K562 (cell line): Measurements from ENCODE around the gene LPAR2. TPM values are rescaled to one million over a fixed set of nuclear protein-coding genes. Genes with fewer than 3 reads are reported as not detected.
A peak's percentile ranks its signal among the peaks of the same experiment; 100 is the strongest.

Experiments used
- ATAC-seq: fragments of 200-7000 bp; cut with Tn5 transposase; 3 replicates; pipeline ENCODE4 v1.9.1; 2020; ENCODE audit warnings: moderate library complexity
- BruUV-seq: library from RNA; stranded (reverse); fragments of 400-500 nt; replicated peaks from 2 replicates; lab custom pipeline; 2021; lab: Mats Ljungman, UMichigan
- CTCF ChIA-PET: fragments of 300-600 bp; formaldehyde crosslinking; extraction: SDS; loops from one replicate; lab custom pipeline; 2021; ENCODE audit warnings: low intra/inter-chr PET ratio; lab: Yijun Ruan, JAX
- POLR2A ChIA-PET: fragments of 300-600, 350-650 bp; sonication (Branson Sonifier 250); formaldehyde crosslinking; extraction: SDS; loops from one replicate; lab custom pipeline; 2021; ENCODE audit warnings: antibody characterized with exemption, inconsistent platforms; lab: Yijun Ruan, JAX
- DNase-seq, 4 experiments: peaks; one replicate each; pipeline versions ENCODE4 v3.0.0 to v3.0.0-alpha.2; 2011 to 2018; ENCODE audit warnings: low spot score in 3 of 4, mixed read lengths in 3 of 4; ENCODE audit errors: extremely low read depth in 1 of 4
- FAIRE-seq: peaks from 2 replicates; lab custom pipeline; 2011; peaks lifted over from hg19 to GRCh38; lab: Jason Lieb, UNC
- H2AFZ ChIP-seq: 2 replicates; pipeline ENCODE4 v1.6.0; 2011; ENCODE audit warnings: low read depth, low read length, control low read depth, inconsistent platforms
- H3K27ac ChIP-seq: fragments of 200-600 bp; 3 replicates; pipeline ENCODE4 v1.8.0; 2011; ENCODE audit warnings: low read depth, mild to moderate bottlenecking, control low read depth, inconsistent platforms, low read length, moderate library complexity, mixed read lengths; ENCODE audit errors: extremely low read depth
- H3K27me3 ChIP-seq, 2 experiments: fragments of 300-600 bp in 1 of 2; 2 replicates in 1 of 2; 3 replicates in 1 of 2; pipeline versions ENCODE4 v1.6.0 to v1.8.0; 2011; ENCODE audit warnings: inconsistent platforms in 2 of 2, low read length in 2 of 2, mild to moderate bottlenecking in 1 of 2, mixed read lengths in 1 of 2, moderate library complexity in 1 of 2; ENCODE audit not compliant: control insufficient read depth in 2 of 2, insufficient read depth in 2 of 2
- H3K36me3 ChIP-seq: fragments of 300-600 bp; 3 replicates; pipeline ENCODE4 v1.8.0; 2011; ENCODE audit warnings: mild to moderate bottlenecking, low read length, inconsistent platforms; ENCODE audit not compliant: control insufficient read depth, insufficient read depth
- H3K4me1 ChIP-seq, 2 experiments: fragments of 200-600 bp in 1 of 2; replicated peaks in 1 of 2; 2 replicates in 1 of 2; 3 replicates in 1 of 2; pipeline versions ENCODE4 v1.5.1 to v1.8.0; 2011; ENCODE audit warnings: inconsistent platforms in 2 of 2, low read length in 2 of 2, mild to moderate bottlenecking in 1 of 2, mixed read lengths in 1 of 2, moderate library complexity in 1 of 2; ENCODE audit not compliant: control insufficient read depth in 2 of 2, insufficient read depth in 2 of 2
- H3K4me2 ChIP-seq: 2 replicates; pipeline ENCODE4 v1.6.1; 2011; ENCODE audit warnings: low read length, control low read depth, inconsistent platforms, mixed read lengths; ENCODE audit not compliant: insufficient read depth
- H3K4me3 ChIP-seq: fragments of 200-600 bp; sonication (generic), shearing (Covaris generic); 2 replicates; pipeline ENCODE4 v1.5.1; 2016; ENCODE audit warnings: control low read depth, inconsistent platforms
- H3K79me2 ChIP-seq: fragments of 200-600 bp; 3 replicates; pipeline ENCODE4 v1.8.0; 2011; ENCODE audit warnings: low read length, inconsistent platforms; ENCODE audit not compliant: control insufficient read depth, insufficient read depth
- H3K9ac ChIP-seq, 2 experiments: 2 replicates each; pipeline versions ENCODE4 v1.6.0 to v1.6.1; 2011; ENCODE audit warnings: low read depth in 2 of 2, low read length in 2 of 2, control low read depth in 1 of 2, inconsistent platforms in 1 of 2, mild to moderate bottlenecking in 1 of 2, mixed read lengths in 1 of 2; ENCODE audit not compliant: insufficient read depth in 1 of 2
- H3K9me1 ChIP-seq: one replicate; pipeline ENCODE4 v1.6.0; 2011; ENCODE audit warnings: inconsistent platforms, mild to moderate bottlenecking, low read length, moderate library complexity; ENCODE audit not compliant: control insufficient read depth, insufficient read depth
- H3K9me3 ChIP-seq: replicated peaks from 2 replicates; pipeline ENCODE4 v1.5.1; 2011; ENCODE audit warnings: low read depth, low read length, inconsistent platforms; ENCODE audit not compliant: control insufficient read depth, insufficient read depth
- H4K20me1 ChIP-seq: replicated peaks from 2 replicates; pipeline ENCODE4 v1.6.1; 2011; ENCODE audit warnings: low read length, inconsistent platforms, mixed read lengths; ENCODE audit not compliant: control insufficient read depth, insufficient read depth
- MTA2 ChIP-seq: fragments of 450-650 bp; IDR thresholded peaks from 2 replicates; pipeline ENCODE4 v1.6.1; 2016; ENCODE audit warnings: low read depth
- NR2C1 ChIP-seq, 2 experiments: fragments of 450-650 bp; IDR thresholded peaks; 2 replicates each; pipeline ENCODE4 v1.6.1; 2017; ENCODE audit warnings: mild to moderate bottlenecking in 2 of 2, antibody characterized with exemption in 1 of 2, inconsistent platforms in 1 of 2, missing compliant biosample characterization in 1 of 2, missing genetic modification characterization in 1 of 2
- NR2C2 ChIP-seq, 2 experiments: fragments of 200-800 bp in 1 of 2; sonication (Bioruptor generic) in 1 of 2; sonication (generic) in 1 of 2; formaldehyde crosslinking in 1 of 2; IDR thresholded peaks; 2 replicates each; pipeline versions ENCODE4 v1.6.1 to v1.8.0; 2016 to 2022; ENCODE audit warnings: mild to moderate bottlenecking in 1 of 2, missing compliant biosample characterization in 1 of 2, missing genetic modification characterization in 1 of 2, missing genetic modification reagents in 1 of 2
- SIRT6 ChIP-seq: IDR thresholded peaks from one replicate; pipeline ENCODE4 v1.6.1; 2012; ENCODE audit warnings: low read depth, mild to moderate bottlenecking, control low read depth, inconsistent platforms, low read length, moderate library complexity
- ZNF780A ChIP-seq: fragments of 250-450 bp; sonication (Bioruptor Pico); IDR thresholded peaks from 2 replicates; pipeline ENCODE4 v1.5.0; 2021; ENCODE audit warnings: mild to moderate bottlenecking
- WGBS: fragments of 100-300 bp; shearing (Covaris generic); methylation state at CpG from one replicate; pipeline ENCODE4 v1.1.6; 2016; ENCODE audit warnings: low coverage, mixed read lengths; ENCODE audit not compliant: insufficient coverage; ENCODE audit errors: missing lambda C conversion rate; 5-methylcytosine and 5-hydroxymethylcytosine counted together
- in situ Hi-C: fragments of 300-500 bp; cut with MboI; formaldehyde crosslinking; loops from 4 replicates; pipeline ENCODE4 v1.15.0; 2018; ENCODE audit warnings: inconsistent platforms, mixed read lengths
- intact Hi-C: fragments of 100-400 bp; cut with micrococcal nuclease; formaldehyde crosslinking; loops from 2 replicates; pipeline ENCODE4 v1.14.2; 2022
- polyA plus RNA-seq, 8 experiments: library from polyadenylated mRNA; depleted of rRNA in 4 of 8; stranded (reverse) in 5 of 8; unstranded in 3 of 8; fragments of >200 nt; fragmentation: Nextera tagmentation in 2 of 8; fragmentation: Illumina TruSeq in 1 of 8; extraction: Ambion mirVana in 2 of 8; extraction: Trizol in 1 of 8; gene quantifications; 2 replicates each; pipeline versions ENCODE4 v1.2.1 to v1.2.3, GENCODE V29; 2011 to 2014; ENCODE audit warnings: inconsistent platforms in 1 of 8, missing spikeins in 1 of 8
- total RNA-seq, 7 experiments: library from RNA; depleted of rRNA in 6 of 7; stranded (reverse); fragments of >200 nt in 6 of 7; fragmentation: Illumina TruSeq in 2 of 7; extraction: Trizol in 2 of 7; gene quantifications; 2 replicates each; pipeline versions ENCODE4 v1.2.1 to v1.2.3, GENCODE V29; 2011 to 2021; ENCODE audit warnings: low replicate concordance in 1 of 7
- TF ChIP-seq, protein P1 (sequence below): sonication (generic); formaldehyde crosslinking; IDR thresholded peaks from 2 replicates; pipeline ENCODE4 v1.8.0; 2023; ENCODE audit warnings: mild to moderate bottlenecking, missing genetic modification reagents
- TF ChIP-seq, protein P2 (sequence below): fragments of 200-800 bp; sonication (Bioruptor generic); IDR thresholded peaks from 2 replicates; pipeline ENCODE4 v1.6.1; 2017; ENCODE audit warnings: missing genetic modification characterization, missing compliant biosample characterization

Gene LPAR2
- total and polyA plus RNA-seq, 9 of the 15 experiments (the other 6 are each of a cell fraction or from before 2014, with no cell fraction given) = 0.63 to 13.8 (median 4.4) TPM

DNA sequence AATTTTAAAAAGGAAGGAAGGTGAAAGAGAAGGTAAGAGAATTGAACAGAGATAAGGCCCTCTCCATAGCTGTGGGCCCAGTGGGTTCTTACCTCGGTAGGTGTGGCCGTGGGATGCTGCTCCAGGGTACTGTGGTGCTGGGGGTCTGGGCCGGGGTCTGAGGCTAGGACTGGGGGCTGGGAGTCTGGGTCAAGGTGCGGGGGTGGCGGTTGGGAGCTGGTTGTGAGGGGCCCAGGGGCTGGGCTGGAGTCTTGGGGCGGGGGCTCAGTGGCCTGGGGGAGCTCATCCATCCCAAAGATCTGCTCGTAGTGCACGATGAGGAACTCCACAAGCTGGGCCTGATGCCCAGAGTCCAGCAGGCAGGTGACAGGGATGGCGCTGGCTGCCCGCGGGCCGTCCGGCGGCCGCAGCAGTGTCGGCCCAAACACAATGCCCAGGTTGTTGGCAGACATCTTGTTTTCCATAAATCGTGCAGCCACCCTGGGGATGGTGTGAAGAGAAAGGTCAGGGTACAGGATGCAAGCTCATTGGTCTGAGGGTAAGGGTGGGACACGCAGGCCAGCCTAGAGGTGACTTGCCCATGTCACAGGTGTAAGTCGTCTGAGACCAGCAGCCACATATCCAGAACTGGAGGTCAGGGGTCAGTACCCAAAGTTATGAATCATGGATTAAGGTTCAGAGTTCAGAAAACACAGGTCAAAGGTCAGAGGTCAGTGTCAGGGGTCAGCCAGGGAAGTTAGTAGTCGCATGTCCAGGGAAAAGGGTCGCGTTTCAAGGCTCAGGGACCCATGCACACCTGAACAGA lies 5.9 kb upstream of the LPAR2 start:
- BruUV-seq = no TSS peak
- intact Hi-C loops (no loop called here), in situ Hi-C loops (loop anchor here (25.0 kb wide), 1 partner anchor 97 kb away; the partner anchor contains the start of genes CILP2 and YJEFN3)
- no peak overlapping the region for H3K4me2 ChIP-seq
- ATAC-seq (no peak), FAIRE-seq (no peak), DNase-seq (peak in 1 of 4 experiments; percentile 14)
- no peak overlapping the region for H3K4me3 ChIP-seq
- no peaks in the 10 kb centered on the region for H3K9me3 ChIP-seq
- H3K9ac ChIP-seq = no peak overlapping the region
- ChIA-PET CTCF (no interaction called here), POLR2A (interaction anchor here (0.6 to 1.2 kb wide), 3 partner anchors 9 to 174 kb away, joined by 3 to 4 read pairs (median 3); no protein-coding TSS in a partner anchor)
- no peaks in the 10 kb centered on the region for H3K27me3 ChIP-seq
- H3K27ac ChIP-seq = no peak overlapping the region
- peaks cover 39% of the 10 kb centered on the region; the same call in 2 of the 3 replicates for H3K36me3 ChIP-seq
- H4K20me1 ChIP-seq = no peaks in the 10 kb centered on the region
- TF ChIP-seq SIRT6 (no peak), MTA2 (peak; percentile 31; the same call in 1 of the 2 replicates), NR2C2 (CRISPR knock-in tag; IDR thresholded peaks at IDR 0.05) (peak; percentile 96), NR2C2 (tag; IDR thresholded peaks at IDR 0.05) (peak; percentile 95), ZNF780A (no peak), NR2C1 (IDR thresholded peaks at IDR 0.05) (peak; percentile 98), NR2C1 (tag; IDR thresholded peaks at IDR 0.05) (peak; percentile 97)
- TF ChIP-seq, protein P1, sequence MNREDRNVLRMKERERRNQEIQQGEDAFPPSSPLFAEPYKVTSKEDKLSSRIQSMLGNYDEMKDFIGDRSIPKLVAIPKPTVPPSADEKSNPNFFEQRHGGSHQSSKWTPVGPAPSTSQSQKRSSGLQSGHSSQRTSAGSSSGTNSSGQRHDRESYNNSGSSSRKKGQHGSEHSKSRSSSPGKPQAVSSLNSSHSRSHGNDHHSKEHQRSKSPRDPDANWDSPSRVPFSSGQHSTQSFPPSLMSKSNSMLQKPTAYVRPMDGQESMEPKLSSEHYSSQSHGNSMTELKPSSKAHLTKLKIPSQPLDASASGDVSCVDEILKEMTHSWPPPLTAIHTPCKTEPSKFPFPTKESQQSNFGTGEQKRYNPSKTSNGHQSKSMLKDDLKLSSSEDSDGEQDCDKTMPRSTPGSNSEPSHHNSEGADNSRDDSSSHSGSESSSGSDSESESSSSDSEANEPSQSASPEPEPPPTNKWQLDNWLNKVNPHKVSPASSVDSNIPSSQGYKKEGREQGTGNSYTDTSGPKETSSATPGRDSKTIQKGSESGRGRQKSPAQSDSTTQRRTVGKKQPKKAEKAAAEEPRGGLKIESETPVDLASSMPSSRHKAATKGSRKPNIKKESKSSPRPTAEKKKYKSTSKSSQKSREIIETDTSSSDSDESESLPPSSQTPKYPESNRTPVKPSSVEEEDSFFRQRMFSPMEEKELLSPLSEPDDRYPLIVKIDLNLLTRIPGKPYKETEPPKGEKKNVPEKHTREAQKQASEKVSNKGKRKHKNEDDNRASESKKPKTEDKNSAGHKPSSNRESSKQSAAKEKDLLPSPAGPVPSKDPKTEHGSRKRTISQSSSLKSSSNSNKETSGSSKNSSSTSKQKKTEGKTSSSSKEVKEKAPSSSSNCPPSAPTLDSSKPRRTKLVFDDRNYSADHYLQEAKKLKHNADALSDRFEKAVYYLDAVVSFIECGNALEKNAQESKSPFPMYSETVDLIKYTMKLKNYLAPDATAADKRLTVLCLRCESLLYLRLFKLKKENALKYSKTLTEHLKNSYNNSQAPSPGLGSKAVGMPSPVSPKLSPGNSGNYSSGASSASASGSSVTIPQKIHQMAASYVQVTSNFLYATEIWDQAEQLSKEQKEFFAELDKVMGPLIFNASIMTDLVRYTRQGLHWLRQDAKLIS (CRISPR knock-in tag) = no peak
- TF ChIP-seq, protein P2, sequence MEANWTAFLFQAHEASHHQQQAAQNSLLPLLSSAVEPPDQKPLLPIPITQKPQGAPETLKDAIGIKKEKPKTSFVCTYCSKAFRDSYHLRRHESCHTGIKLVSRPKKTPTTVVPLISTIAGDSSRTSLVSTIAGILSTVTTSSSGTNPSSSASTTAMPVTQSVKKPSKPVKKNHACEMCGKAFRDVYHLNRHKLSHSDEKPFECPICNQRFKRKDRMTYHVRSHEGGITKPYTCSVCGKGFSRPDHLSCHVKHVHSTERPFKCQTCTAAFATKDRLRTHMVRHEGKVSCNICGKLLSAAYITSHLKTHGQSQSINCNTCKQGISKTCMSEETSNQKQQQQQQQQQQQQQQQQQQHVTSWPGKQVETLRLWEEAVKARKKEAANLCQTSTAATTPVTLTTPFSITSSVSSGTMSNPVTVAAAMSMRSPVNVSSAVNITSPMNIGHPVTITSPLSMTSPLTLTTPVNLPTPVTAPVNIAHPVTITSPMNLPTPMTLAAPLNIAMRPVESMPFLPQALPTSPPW (CRISPR knock-in tag) = no peak
- no peaks in the 10 kb centered on the region for H3K9me1 ChIP-seq
- H2AFZ ChIP-seq = no peak overlapping the region
- H3K79me2 ChIP-seq = no peaks in the 10 kb centered on the region
- WGBS = 90% methylated on average over 15 of the region's 22 CpGs
- H3K4me1 ChIP-seq = peaks cover 0 to 20% of the 10 kb centered on the region in 2 experiments; a peak in 2 of 5 replicates
